GM23338 (cell line): ENCODE data around the gene TRPV5. TPM values are rescaled to one million over a fixed set of nuclear protein-coding genes. Genes with fewer than 3 reads are reported as not detected.
A peak's percentile ranks its signal among the peaks of the same experiment; 100 is the strongest.

Experiments
- ATAC-seq: fragments of 200-7000 bp; cut with Tn5 transposase; 3 replicates; pipeline ENCODE4 v1.9.1; 2020
- DNase-seq: peaks from one replicate; pipeline ENCODE4 v3.0.0-alpha.2; 2015; ENCODE audit warnings: low spot score
- H2AFZ ChIP-seq: fragments of 200-600 bp; sonication (generic); 2 replicates; pipeline ENCODE4 v1.8.0; 2016; ENCODE audit warnings: antibody characterized with exemption, mild to moderate bottlenecking, moderate library complexity
- H3F3A ChIP-seq: fragments of 200-600 bp; sonication (generic); replicated peaks from 2 replicates; pipeline ENCODE4 v1.8.0; 2017; ENCODE audit warnings: antibody characterized with exemption, mixed run types, low read depth
- H3K27ac ChIP-seq: fragments of 200-600 bp; sonication (generic); 2 replicates; pipeline ENCODE4 v1.6.1; 2016; ENCODE audit warnings: low read depth
- H3K27me3 ChIP-seq: fragments of 200-600 bp; sonication (generic); 2 replicates; pipeline ENCODE4 v1.8.0; 2016; ENCODE audit warnings: mild to moderate bottlenecking, mixed run types, moderate library complexity; ENCODE audit not compliant: insufficient read depth
- H3K36me3 ChIP-seq: fragments of 200-600 bp; sonication (generic); 2 replicates; pipeline ENCODE4 v1.8.0; 2016; ENCODE audit warnings: mild to moderate bottlenecking; ENCODE audit not compliant: insufficient read depth
- H3K4me1 ChIP-seq: fragments of 200-600 bp; sonication (generic); 2 replicates; pipeline ENCODE4 v1.8.0; 2016; ENCODE audit warnings: mild to moderate bottlenecking, moderate library complexity; ENCODE audit not compliant: insufficient read depth
- H3K4me2 ChIP-seq: fragments of 200-600 bp; sonication (generic); 2 replicates; pipeline ENCODE4 v1.7.1; 2017; ENCODE audit warnings: mixed run types
- H3K4me3 ChIP-seq: fragments of 200-600 bp; sonication (generic); 2 replicates; pipeline ENCODE4 v1.6.1; 2016; ENCODE audit warnings: mixed run types
- H3K79me2 ChIP-seq: fragments of 200-600 bp; sonication (generic); replicated peaks from 2 replicates; pipeline ENCODE4 v1.8.0; 2017; ENCODE audit warnings: mild to moderate bottlenecking; ENCODE audit not compliant: insufficient read depth
- H3K9me2 ChIP-seq: fragments of 200-600 bp; sonication (generic); 2 replicates; pipeline ENCODE4 v1.8.0; 2017; ENCODE audit not compliant: insufficient read depth
- H4K20me1 ChIP-seq: fragments of 200-600 bp; sonication (generic); replicated peaks from 2 replicates; pipeline ENCODE4 v1.8.0; 2017; ENCODE audit warnings: mild to moderate bottlenecking; ENCODE audit not compliant: insufficient read depth
- H3K27ac Mint-ChIP-seq: 2 replicates; pipeline ENCODE4 v1.8.0; 2020; ENCODE audit warnings: inconsistent platforms, mild to moderate bottlenecking, moderate library complexity, mixed read lengths
- H3K27me3 Mint-ChIP-seq: 3 replicates; pipeline ENCODE4 v1.8.0; 2022; ENCODE audit warnings: low read depth, mild to moderate bottlenecking, moderate library complexity, mixed read lengths, inconsistent platforms; ENCODE audit not compliant: insufficient read depth, poor library complexity
- H3K36me3 Mint-ChIP-seq: 3 replicates; pipeline ENCODE4 v1.8.0; 2021; ENCODE audit warnings: low read depth, mild to moderate bottlenecking, inconsistent platforms, moderate library complexity, mixed read lengths
- H3K4me1 Mint-ChIP-seq: 3 replicates; pipeline ENCODE4 v1.8.0; 2020; ENCODE audit warnings: mild to moderate bottlenecking, inconsistent platforms, mixed read lengths
- H3K4me3 Mint-ChIP-seq: 3 replicates; pipeline ENCODE4 v1.8.0; 2021; ENCODE audit warnings: moderate library complexity, mild to moderate bottlenecking, inconsistent platforms, mixed read lengths
- H3K9me3 Mint-ChIP-seq: 3 replicates; pipeline ENCODE4 v1.8.0; 2020; ENCODE audit warnings: moderate library complexity, mild to moderate bottlenecking, inconsistent platforms, mixed read lengths
- CREB1 ChIP-seq: fragments of 250-450 bp; sonication (Bioruptor Pico); IDR thresholded peaks from 2 replicates; pipeline ENCODE4 v1.5.0; 2020; ENCODE audit warnings: low read depth, mild to moderate bottlenecking, moderate library complexity
- ETS1 ChIP-seq: IDR thresholded peaks from 2 replicates; pipeline ENCODE4 v1.6.1; 2016; ENCODE audit warnings: antibody characterized with exemption
- EZH2phosphoT487 ChIP-seq: fragments of 200-600 bp; sonication (generic); IDR thresholded peaks from one replicate; pipeline ENCODE4 v1.8.1; 2018; ENCODE audit warnings: antibody characterized with exemption; ENCODE audit not compliant: unreplicated experiment
- JUNB ChIP-seq: IDR thresholded peaks from one replicate; pipeline ENCODE4 v1.6.1; 2016; ENCODE audit warnings: antibody characterized with exemption; ENCODE audit not compliant: unreplicated experiment
- NANOG ChIP-seq: IDR thresholded peaks from 2 replicates; pipeline ENCODE4 v1.6.1; 2016; ENCODE audit warnings: antibody characterized with exemption, borderline replicate concordance
- POLR2AphosphoS5 ChIP-seq: IDR thresholded peaks from 2 replicates; pipeline ENCODE4 v1.6.1; 2016; ENCODE audit warnings: antibody characterized with exemption, low read depth
- STAT1 ChIP-seq: IDR thresholded peaks from one replicate; pipeline ENCODE4 v1.6.1; 2016; ENCODE audit warnings: antibody characterized with exemption; ENCODE audit not compliant: unreplicated experiment
- ZNF114 ChIP-seq: fragments of 250-450 bp; sonication (Bioruptor Pico); IDR thresholded peaks from 2 replicates; pipeline ENCODE4 v1.5.0; 2020; ENCODE audit warnings: mild to moderate bottlenecking, moderate library complexity
- ZNF331 ChIP-seq: fragments of 250-450 bp; sonication (Bioruptor Pico); IDR thresholded peaks from 2 replicates; pipeline ENCODE4 v1.5.0; 2020; ENCODE audit warnings: low read depth, mild to moderate bottlenecking, moderate library complexity
- polyA plus RNA-seq: library from polyadenylated mRNA; unstranded; fragments of >200 nt; fragmentation: Nextera tagmentation; extraction: Ambion mirVana; gene quantifications from 2 replicates; pipeline ENCODE4 v1.2.1, GENCODE V29; 2016
- total RNA-seq: library from RNA; depleted of rRNA; stranded (reverse); fragments of >200 nt; shearing (Covaris generic); gene quantifications from 2 replicates; pipeline ENCODE4 v1.2.3, GENCODE V29; 2014
- TF ChIP-seq, protein P1 (sequence below): fragments of 250-450 bp; sonication (Bioruptor Pico); IDR thresholded peaks from 2 replicates; pipeline ENCODE4 v1.5.0; 2020; ENCODE audit warnings: mild to moderate bottlenecking, moderate library complexity
- TF ChIP-seq, protein P2 (sequence below): IDR thresholded peaks from one replicate; pipeline ENCODE4 v1.6.1; 2018; ENCODE audit warnings: antibody characterized with exemption; ENCODE audit not compliant: unreplicated experiment
- TF ChIP-seq, protein P3 (sequence below), 2 experiments: fragments of 200-600 bp in 1 of 2; sonication (generic) in 1 of 2; conservative IDR thresholded peaks; 2 replicates each; pipeline versions ENCODE4 v1.5.1 to v1.6.1; 2016 to 2017; ENCODE audit warnings: antibody characterized with exemption in 2 of 2, low read depth in 2 of 2, mild to moderate bottlenecking in 2 of 2, moderate library complexity in 1 of 2

The TRPV5 gene
- total and polyA plus RNA-seq, 2 experiments from 2014 or later: not detected

- H3K9me3 Mint-ChIP-seq: peaks cover 27% of the 10 kb centered on the region
- H3K27ac ChIP-seq: no peak overlapping the region
- no peak overlapping the region for H3K4me3 Mint-ChIP-seq
- peaks cover 21% of the 10 kb centered on the region for H3K9me2 ChIP-seq
- peaks cover 8% of the 10 kb centered on the region for H3K27me3 Mint-ChIP-seq
- H4K20me1 ChIP-seq: no peaks in the 10 kb centered on the region
- H3K4me3 ChIP-seq: no peak overlapping the region
- peaks cover 34% of the 10 kb centered on the region for H3K4me1 Mint-ChIP-seq
- no peaks in the 10 kb centered on the region; the same call in 1 of the 2 replicates for H3K36me3 ChIP-seq
- no peak overlapping the region for H3K27ac Mint-ChIP-seq
- H3K4me1 ChIP-seq: peaks cover 32% of the 10 kb centered on the region
- peak overlapping the region; percentile 63; the same call in 1 of the 2 replicates for H2AFZ ChIP-seq
- no peak; the same call in 2 of the 3 replicates for ATAC-seq
- H3K79me2 ChIP-seq: no peaks in the 10 kb centered on the region
- TF ChIP-seq, protein P1, sequence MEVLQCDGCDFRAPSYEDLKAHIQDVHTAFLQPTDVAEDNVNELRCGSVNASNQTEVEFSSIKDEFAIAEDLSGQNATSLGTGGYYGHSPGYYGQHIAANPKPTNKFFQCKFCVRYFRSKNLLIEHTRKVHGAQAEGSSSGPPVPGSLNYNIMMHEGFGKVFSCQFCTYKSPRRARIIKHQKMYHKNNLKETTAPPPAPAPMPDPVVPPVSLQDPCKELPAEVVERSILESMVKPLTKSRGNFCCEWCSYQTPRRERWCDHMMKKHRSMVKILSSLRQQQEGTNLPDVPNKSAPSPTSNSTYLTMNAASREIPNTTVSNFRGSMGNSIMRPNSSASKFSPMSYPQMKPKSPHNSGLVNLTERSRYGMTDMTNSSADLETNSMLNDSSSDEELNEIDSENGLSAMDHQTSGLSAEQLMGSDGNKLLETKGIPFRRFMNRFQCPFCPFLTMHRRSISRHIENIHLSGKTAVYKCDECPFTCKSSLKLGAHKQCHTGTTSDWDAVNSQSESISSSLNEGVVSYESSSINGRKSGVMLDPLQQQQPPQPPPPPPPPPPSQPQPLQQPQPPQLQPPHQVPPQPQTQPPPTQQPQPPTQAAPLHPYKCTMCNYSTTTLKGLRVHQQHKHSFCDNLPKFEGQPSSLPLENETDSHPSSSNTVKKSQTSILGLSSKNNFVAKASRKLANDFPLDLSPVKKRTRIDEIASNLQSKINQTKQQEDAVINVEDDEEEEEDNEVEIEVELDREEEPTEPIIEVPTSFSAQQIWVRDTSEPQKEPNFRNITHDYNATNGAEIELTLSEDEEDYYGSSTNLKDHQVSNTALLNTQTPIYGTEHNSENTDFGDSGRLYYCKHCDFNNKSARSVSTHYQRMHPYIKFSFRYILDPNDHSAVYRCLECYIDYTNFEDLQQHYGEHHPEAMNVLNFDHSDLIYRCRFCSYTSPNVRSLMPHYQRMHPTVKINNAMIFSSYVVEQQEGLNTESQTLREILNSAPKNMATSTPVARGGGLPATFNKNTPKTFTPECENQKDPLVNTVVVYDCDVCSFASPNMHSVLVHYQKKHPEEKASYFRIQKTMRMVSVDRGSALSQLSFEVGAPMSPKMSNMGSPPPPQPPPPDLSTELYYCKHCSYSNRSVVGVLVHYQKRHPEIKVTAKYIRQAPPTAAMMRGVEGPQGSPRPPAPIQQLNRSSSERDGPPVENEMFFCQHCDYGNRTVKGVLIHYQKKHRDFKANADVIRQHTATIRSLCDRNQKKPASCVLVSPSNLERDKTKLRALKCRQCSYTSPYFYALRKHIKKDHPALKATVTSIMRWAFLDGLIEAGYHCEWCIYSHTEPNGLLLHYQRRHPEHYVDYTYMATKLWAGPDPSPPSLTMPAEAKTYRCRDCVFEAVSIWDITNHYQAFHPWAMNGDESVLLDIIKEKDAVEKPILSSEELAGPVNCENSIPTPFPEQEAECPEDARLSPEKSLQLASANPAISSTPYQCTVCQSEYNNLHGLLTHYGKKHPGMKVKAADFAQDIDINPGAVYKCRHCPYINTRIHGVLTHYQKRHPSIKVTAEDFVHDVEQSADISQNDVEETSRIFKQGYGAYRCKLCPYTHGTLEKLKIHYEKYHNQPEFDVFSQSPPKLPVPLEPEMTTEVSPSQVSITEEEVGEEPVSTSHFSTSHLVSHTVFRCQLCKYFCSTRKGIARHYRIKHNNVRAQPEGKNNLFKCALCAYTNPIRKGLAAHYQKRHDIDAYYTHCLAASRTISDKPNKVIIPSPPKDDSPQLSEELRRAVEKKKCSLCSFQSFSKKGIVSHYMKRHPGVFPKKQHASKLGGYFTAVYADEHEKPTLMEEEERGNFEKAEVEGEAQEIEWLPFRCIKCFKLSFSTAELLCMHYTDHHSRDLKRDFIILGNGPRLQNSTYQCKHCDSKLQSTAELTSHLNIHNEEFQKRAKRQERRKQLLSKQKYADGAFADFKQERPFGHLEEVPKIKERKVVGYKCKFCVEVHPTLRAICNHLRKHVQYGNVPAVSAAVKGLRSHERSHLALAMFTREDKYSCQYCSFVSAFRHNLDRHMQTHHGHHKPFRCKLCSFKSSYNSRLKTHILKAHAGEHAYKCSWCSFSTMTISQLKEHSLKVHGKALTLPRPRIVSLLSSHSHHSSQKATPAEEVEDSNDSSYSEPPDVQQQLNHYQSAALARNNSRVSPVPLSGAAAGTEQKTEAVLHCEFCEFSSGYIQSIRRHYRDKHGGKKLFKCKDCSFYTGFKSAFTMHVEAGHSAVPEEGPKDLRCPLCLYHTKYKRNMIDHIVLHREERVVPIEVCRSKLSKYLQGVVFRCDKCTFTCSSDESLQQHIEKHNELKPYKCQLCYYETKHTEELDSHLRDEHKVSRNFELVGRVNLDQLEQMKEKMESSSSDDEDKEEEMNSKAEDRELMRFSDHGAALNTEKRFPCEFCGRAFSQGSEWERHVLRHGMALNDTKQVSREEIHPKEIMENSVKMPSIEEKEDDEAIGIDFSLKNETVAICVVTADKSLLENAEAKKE (CRISPR knock-in tag): no peak
- TF ChIP-seq CREB1 (no peak), JUNB (no peak), EZH2phosphoT487 (no peak), ZNF331 (CRISPR knock-in tag) (no peak), ETS1 (no peak), ZNF114 (CRISPR knock-in tag) (no peak), POLR2AphosphoS5 (no peak), NANOG (no peak), STAT1 (no peak)
- TF ChIP-seq, protein P2, sequence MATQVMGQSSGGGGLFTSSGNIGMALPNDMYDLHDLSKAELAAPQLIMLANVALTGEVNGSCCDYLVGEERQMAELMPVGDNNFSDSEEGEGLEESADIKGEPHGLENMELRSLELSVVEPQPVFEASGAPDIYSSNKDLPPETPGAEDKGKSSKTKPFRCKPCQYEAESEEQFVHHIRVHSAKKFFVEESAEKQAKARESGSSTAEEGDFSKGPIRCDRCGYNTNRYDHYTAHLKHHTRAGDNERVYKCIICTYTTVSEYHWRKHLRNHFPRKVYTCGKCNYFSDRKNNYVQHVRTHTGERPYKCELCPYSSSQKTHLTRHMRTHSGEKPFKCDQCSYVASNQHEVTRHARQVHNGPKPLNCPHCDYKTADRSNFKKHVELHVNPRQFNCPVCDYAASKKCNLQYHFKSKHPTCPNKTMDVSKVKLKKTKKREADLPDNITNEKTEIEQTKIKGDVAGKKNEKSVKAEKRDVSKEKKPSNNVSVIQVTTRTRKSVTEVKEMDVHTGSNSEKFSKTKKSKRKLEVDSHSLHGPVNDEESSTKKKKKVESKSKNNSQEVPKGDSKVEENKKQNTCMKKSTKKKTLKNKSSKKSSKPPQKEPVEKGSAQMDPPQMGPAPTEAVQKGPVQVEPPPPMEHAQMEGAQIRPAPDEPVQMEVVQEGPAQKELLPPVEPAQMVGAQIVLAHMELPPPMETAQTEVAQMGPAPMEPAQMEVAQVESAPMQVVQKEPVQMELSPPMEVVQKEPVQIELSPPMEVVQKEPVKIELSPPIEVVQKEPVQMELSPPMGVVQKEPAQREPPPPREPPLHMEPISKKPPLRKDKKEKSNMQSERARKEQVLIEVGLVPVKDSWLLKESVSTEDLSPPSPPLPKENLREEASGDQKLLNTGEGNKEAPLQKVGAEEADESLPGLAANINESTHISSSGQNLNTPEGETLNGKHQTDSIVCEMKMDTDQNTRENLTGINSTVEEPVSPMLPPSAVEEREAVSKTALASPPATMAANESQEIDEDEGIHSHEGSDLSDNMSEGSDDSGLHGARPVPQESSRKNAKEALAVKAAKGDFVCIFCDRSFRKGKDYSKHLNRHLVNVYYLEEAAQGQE: no peak
- TF ChIP-seq, protein P3, sequence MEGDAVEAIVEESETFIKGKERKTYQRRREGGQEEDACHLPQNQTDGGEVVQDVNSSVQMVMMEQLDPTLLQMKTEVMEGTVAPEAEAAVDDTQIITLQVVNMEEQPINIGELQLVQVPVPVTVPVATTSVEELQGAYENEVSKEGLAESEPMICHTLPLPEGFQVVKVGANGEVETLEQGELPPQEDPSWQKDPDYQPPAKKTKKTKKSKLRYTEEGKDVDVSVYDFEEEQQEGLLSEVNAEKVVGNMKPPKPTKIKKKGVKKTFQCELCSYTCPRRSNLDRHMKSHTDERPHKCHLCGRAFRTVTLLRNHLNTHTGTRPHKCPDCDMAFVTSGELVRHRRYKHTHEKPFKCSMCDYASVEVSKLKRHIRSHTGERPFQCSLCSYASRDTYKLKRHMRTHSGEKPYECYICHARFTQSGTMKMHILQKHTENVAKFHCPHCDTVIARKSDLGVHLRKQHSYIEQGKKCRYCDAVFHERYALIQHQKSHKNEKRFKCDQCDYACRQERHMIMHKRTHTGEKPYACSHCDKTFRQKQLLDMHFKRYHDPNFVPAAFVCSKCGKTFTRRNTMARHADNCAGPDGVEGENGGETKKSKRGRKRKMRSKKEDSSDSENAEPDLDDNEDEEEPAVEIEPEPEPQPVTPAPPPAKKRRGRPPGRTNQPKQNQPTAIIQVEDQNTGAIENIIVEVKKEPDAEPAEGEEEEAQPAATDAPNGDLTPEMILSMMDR (conservative IDR thresholded peaks at IDR 0.05; ENCODE audit: low read depth in 2 of 2): no peak
- H3K36me3 Mint-ChIP-seq: peaks cover 33% of the 10 kb centered on the region
- no peaks in the 10 kb centered on the region for H3F3A ChIP-seq
- no peaks in the 10 kb centered on the region for H3K27me3 ChIP-seq
- peak overlapping the region; percentile 61 for H3K4me2 ChIP-seq
- peak; percentile 10 for DNase-seq
Observed at GRCh38 chr7:142957723-142958122, 24.2 kb upstream of the TRPV5 start.
